SK-N-SH (cell line): ENCODE measurements around the gene FAM3B. TPM values are rescaled to one million over a fixed set of nuclear protein-coding genes. Genes with fewer than 3 reads are reported as not detected.

Experiments
- CTCF ChIA-PET: fragments of 300-600, 350-600 bp; formaldehyde crosslinking; extraction: SDS; loops from one replicate; lab custom pipeline; 2021; lab: Yijun Ruan, JAX
- POLR2A ChIA-PET: fragments of 350-600 bp; sonication (Branson Sonifier 250); formaldehyde crosslinking; extraction: SDS; loops from one replicate; lab custom pipeline; 2020; ENCODE audit warnings: antibody characterized with exemption, inconsistent platforms; lab: Yijun Ruan, JAX
- DNase-seq: peaks from one replicate; pipeline ENCODE4 v3.0.0; 2012
- H2AFZ ChIP-seq: fragments of 200-600 bp; sonication (generic); 2 replicates; pipeline ENCODE4 v1.8.1; 2016; ENCODE audit warnings: antibody characterized with exemption, mild to moderate bottlenecking, low read depth
- H3F3A ChIP-seq: fragments of 200-600 bp; sonication (generic); replicated peaks from 2 replicates; pipeline ENCODE3; 2016; ENCODE audit warnings: antibody characterized with exemption, mild to moderate bottlenecking; ENCODE audit not compliant: insufficient read depth
- H3K27ac ChIP-seq, 2 experiments: fragments of 200-500 bp in 1 of 2; fragments of 200-600 bp in 1 of 2; sonication (Bioruptor generic) in 1 of 2; sonication (generic), shearing (Covaris generic) in 1 of 2; 2 replicates each; pipeline versions ENCODE4 v1.5.1 to v1.6.1; 2014 to 2016; ENCODE audit warnings: low read depth in 2 of 2, inconsistent platforms in 1 of 2, low read length in 1 of 2, mild to moderate bottlenecking in 1 of 2, mixed read lengths in 1 of 2
- H3K27me3 ChIP-seq: fragments of 200-600 bp; sonication (generic), shearing (Covaris generic); 2 replicates; pipeline ENCODE4 v1.6.1; 2016; ENCODE audit warnings: mixed run types; ENCODE audit not compliant: insufficient read depth
- H3K36me3 ChIP-seq, 2 experiments: fragments of 200-500 bp in 1 of 2; fragments of 200-600 bp in 1 of 2; sonication (Bioruptor generic) in 1 of 2; sonication (generic) in 1 of 2; replicated peaks in 1 of 2; 2 replicates each; pipeline versions ENCODE3 to v1.5.1; 2014 to 2016; ENCODE audit warnings: low read length in 1 of 2, mild to moderate bottlenecking in 1 of 2; ENCODE audit not compliant: insufficient read depth in 2 of 2, control insufficient read depth in 1 of 2
- H3K4me1 ChIP-seq, 2 experiments: fragments of 200-500 bp in 1 of 2; fragments of 200-600 bp in 1 of 2; sonication (Bioruptor generic) in 1 of 2; sonication (generic), shearing (Covaris generic) in 1 of 2; 2 replicates each; pipeline versions ENCODE4 v1.5.1 to v1.6.1; 2014 to 2016; ENCODE audit warnings: low read depth in 1 of 2, low read length in 1 of 2, mixed run types in 1 of 2; ENCODE audit not compliant: insufficient read depth in 2 of 2, control insufficient read depth in 1 of 2
- H3K4me2 ChIP-seq: fragments of 200-600 bp; sonication (generic), shearing (Covaris generic); 2 replicates; pipeline ENCODE4 v1.6.1; 2017; ENCODE audit warnings: mixed run types
- H3K4me3 ChIP-seq, 2 experiments: fragments of 200-500 bp in 1 of 2; fragments of 200-600 bp in 1 of 2; sonication (Bioruptor generic) in 1 of 2; sonication (generic), shearing (Covaris generic) in 1 of 2; 2 replicates each; pipeline versions ENCODE4 v1.5.1 to v1.8.1; 2014 to 2016; ENCODE audit warnings: low read depth in 2 of 2, inconsistent platforms in 1 of 2, low read length in 1 of 2, mild to moderate bottlenecking in 1 of 2, mixed read lengths in 1 of 2, moderate library complexity in 1 of 2
- H3K79me2 ChIP-seq: fragments of 200-600 bp; sonication (generic); 2 replicates; pipeline ENCODE4 v1.8.1; 2017; ENCODE audit warnings: mild to moderate bottlenecking; ENCODE audit not compliant: insufficient read depth
- H3K9ac ChIP-seq: fragments of 200-600 bp; sonication (generic); 2 replicates; pipeline ENCODE4 v1.6.1; 2017; ENCODE audit warnings: mixed run types
- H3K9me2 ChIP-seq: fragments of 200-600 bp; sonication (generic); 2 replicates; pipeline ENCODE4 v1.6.1; 2017; ENCODE audit warnings: mixed run types
- H3K9me3 ChIP-seq: fragments of 200-600 bp; sonication (generic); 2 replicates; pipeline ENCODE4 v1.6.1; 2017; ENCODE audit warnings: mixed run types, mild to moderate bottlenecking, moderate library complexity
- H4K20me1 ChIP-seq: fragments of 200-600 bp; sonication (generic); 2 replicates; pipeline ENCODE4 v1.6.1; 2017; ENCODE audit warnings: mild to moderate bottlenecking, mixed run types; ENCODE audit not compliant: insufficient read depth
- CHD2 ChIP-seq: fragments of 150-350 bp; IDR thresholded peaks from 2 replicates; pipeline ENCODE4 v1.6.1; 2018; ENCODE audit warnings: low read length; ENCODE audit not compliant: partially characterized antibody
- CTCF ChIP-seq: fragments of 200-600 bp; sonication (generic); IDR thresholded peaks from 2 replicates; pipeline ENCODE4 v1.6.1; 2017; ENCODE audit warnings: antibody characterized with exemption, mild to moderate bottlenecking, moderate library complexity
- ELF1 ChIP-seq: IDR thresholded peaks from 2 replicates; pipeline ENCODE4 v1.4.0; 2012
- EP300 ChIP-seq, 2 experiments: IDR thresholded peaks; 2 replicates each; pipeline versions ENCODE4 v1.4.0 to v1.6.1; 2012; ENCODE audit warnings: borderline replicate concordance in 1 of 2, low read depth in 1 of 2, low read length in 1 of 2
- FOSL2 ChIP-seq: IDR thresholded peaks from 2 replicates; pipeline ENCODE4 v1.4.0; 2012; ENCODE audit warnings: low read depth, mild to moderate bottlenecking, moderate library complexity, borderline replicate concordance
- GABPA ChIP-seq: IDR thresholded peaks from 2 replicates; pipeline ENCODE4 v1.4.0; 2012; ENCODE audit warnings: low read depth, mild to moderate bottlenecking
- MXI1 ChIP-seq: IDR thresholded peaks from 2 replicates; pipeline ENCODE4 v1.6.1; 2012; ENCODE audit warnings: mild to moderate bottlenecking, low read depth, low read length, improper control_type of control experiment
- NFIC ChIP-seq: IDR thresholded peaks from 2 replicates; pipeline ENCODE4 v1.4.0; 2012; ENCODE audit warnings: borderline replicate concordance
- NRF1 ChIP-seq: IDR thresholded peaks from 2 replicates; pipeline ENCODE4 v1.6.1; 2012; ENCODE audit warnings: low read depth, mild to moderate bottlenecking, low read length
- POLR2AphosphoS5 ChIP-seq: IDR thresholded peaks from 2 replicates; pipeline ENCODE4 v1.6.1; 2012; ENCODE audit warnings: low read depth, low read length
- RCOR1 ChIP-seq: fragments of 150-350 bp; IDR thresholded peaks from 2 replicates; pipeline ENCODE4 v1.6.1; 2017; ENCODE audit warnings: antibody characterized with exemption, low read length
- RFX5 ChIP-seq: IDR thresholded peaks from 2 replicates; pipeline ENCODE4 v1.6.1; 2012; ENCODE audit warnings: mild to moderate bottlenecking, improper control_type of control experiment, low read length
- SMC3 ChIP-seq: IDR thresholded peaks from 2 replicates; pipeline ENCODE4 v1.6.1; 2012; ENCODE audit warnings: low read depth, low read length, improper control_type of control experiment
- TCF12 ChIP-seq: IDR thresholded peaks from 2 replicates; pipeline ENCODE4 v1.4.0; 2012
- USF1 ChIP-seq: IDR thresholded peaks from 2 replicates; pipeline ENCODE4 v1.4.0; 2012; ENCODE audit warnings: low read depth, borderline replicate concordance
- USF2 ChIP-seq: fragments of 150-350 bp; IDR thresholded peaks from 2 replicates; pipeline ENCODE4 v1.6.1; 2017; ENCODE audit warnings: antibody characterized with exemption, low read length, low read depth, borderline replicate concordance
- ZBTB33 ChIP-seq: IDR thresholded peaks from 2 replicates; pipeline ENCODE4 v1.4.0; 2012; ENCODE audit warnings: low read depth, borderline replicate concordance
- WGBS: methylation state at CpG from one replicate; pipeline ENCODE4 v1.1.6; 2017; ENCODE audit warnings: low lambda C conversion rate; 5-methylcytosine and 5-hydroxymethylcytosine counted together
- polyA plus RNA-seq, 3 experiments: library from polyadenylated mRNA; depleted of rRNA; stranded (reverse); fragments of >200 nt; gene quantifications; 2 replicates each; pipeline ENCODE4 v1.2.3, GENCODE V29; 2012

The FAM3B gene
- polyA plus RNA-seq, 1 of the 3 experiments (the other 2 are of a cell fraction) = not detected

- Histone ChIP-seq H3K27ac (no peak overlapping the region), H4K20me1 (no peaks in the 10 kb centered on the region), H3K4me2 (no peak overlapping the region), H3K9me3 (no peaks in the 10 kb centered on the region; the same call in 1 of the 2 replicates), H3K9ac (no peak overlapping the region), H3K79me2 (no peaks in the 10 kb centered on the region), H3K4me3 (no peak overlapping the region), H2AFZ (no peak overlapping the region), H3K4me1 (no peaks in the 10 kb centered on the region), H3K9me2 (no peaks in the 10 kb centered on the region), H3F3A (no peaks in the 10 kb centered on the region), H3K27me3 (0 out of 2 replicates have a peak, but pooled peaks cover 15% of the 10 kb centered on the region), H3K36me3 (no peaks in the 10 kb centered on the region)
- WGBS = 67% methylated on average over 12 of the region's 12 CpGs
- no peak for DNase-seq
- ChIA-PET CTCF (no interaction called here), POLR2A (no interaction called here)
- TF ChIP-seq SMC3 (no peak), GABPA (no peak), TCF12 (no peak), NFIC (no peak), RFX5 (no peak), CTCF (no peak), USF2 (no peak), POLR2AphosphoS5 (no peak), NRF1 (no peak), ZBTB33 (no peak), ELF1 (no peak), CHD2 (no peak), EP300 (IDR thresholded peaks at IDR 0.05; ENCODE audit: borderline replicate concordance in 1 of 2, low read depth in 1 of 2, low read length in 1 of 2) (no peak), RCOR1 (no peak), MXI1 (no peak), USF1 (no peak), FOSL2 (no peak)
Measured at GRCh38 chr21:41277196-41277595, 39.4 kb upstream of the FAM3B start.
